KG1 (cell line): Measurements from ENCODE around the gene EXOC4.
"Not testable (repeated sequence)": the region's sequence is repeated elsewhere in the genome, so short reads cannot be mapped to it uniquely, and the experiment has no call there.

Experiments
- DNase-seq: peaks from one replicate; lab custom pipeline; 2025; lab: John Stamatoyannopoulos, UW

EXOC4 gene

GRCh38 chr7:133275446-133276095 is 22.7 kb downstream of the EXOC4 start:
- DNase-seq = no peak

DNA sequence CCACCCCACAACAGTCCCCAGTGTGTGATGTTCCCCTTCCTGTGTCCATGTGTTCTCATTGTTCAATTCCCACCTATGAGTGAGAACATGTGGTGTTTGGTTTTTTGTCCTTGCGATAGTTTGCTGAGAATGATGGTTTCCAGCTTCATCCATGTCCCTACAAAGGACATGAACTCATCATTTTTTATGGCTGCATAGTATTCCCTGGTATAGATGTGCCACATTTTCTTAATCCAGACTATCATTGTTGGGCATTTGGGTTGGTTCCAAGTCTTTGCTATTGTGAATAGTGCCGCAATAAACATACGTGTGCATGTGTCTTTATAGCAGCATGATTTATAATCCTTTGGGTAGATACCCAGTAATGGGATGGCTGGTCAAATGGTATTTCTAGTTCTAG is 26.1 kb downstream of the EXOC4 start:
- not testable (repeated sequence) for DNase-seq

- DNase-seq = no peak
These were observed 29.2 kb downstream of the EXOC4 start for GRCh38 chr7:133282094-133282493.

DNA sequence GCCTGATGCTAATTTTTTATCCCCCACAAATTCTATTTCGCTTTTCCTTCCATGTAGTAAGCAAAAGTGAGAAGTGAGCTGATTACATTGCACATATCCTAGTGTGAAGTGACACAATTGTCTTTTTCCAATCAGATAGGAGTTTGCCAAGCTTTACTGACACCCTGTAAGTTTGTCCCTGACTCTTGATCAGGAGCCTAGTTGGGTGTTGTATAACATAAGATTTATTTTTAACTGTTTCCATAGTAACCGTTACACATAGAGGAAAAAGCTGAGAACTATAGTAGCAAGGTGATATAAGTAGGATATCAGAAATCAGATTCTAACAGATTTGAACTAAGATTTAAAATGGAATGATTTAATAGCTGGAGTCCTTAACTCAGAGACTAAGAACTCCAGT is 31.2 kb downstream of the EXOC4 start:
- no peak for DNase-seq

DNA sequence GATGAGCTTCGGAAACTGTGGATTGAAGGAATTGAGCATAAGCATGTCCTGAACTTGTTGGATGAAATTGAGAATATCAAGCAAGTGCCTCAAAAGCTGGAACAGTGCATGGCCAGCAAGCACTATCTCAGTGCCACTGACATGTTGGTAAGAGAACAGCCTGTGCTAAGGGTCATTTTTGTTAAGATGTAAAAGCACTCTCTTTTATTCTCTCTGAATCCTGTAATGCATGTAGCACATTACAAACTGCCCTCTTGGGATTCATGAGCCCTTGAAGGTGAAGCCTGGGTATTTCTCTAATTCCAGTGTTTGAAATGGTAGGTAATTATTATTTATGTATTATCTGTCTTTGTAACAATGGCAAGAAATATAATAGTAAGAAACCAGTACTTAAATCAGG is 36.1 kb downstream of the EXOC4 start:
- no peak for DNase-seq

GRCh38 chr7:133290041-133290440 is 37.2 kb downstream of the EXOC4 start:
- DNase-seq = no peak

DNA sequence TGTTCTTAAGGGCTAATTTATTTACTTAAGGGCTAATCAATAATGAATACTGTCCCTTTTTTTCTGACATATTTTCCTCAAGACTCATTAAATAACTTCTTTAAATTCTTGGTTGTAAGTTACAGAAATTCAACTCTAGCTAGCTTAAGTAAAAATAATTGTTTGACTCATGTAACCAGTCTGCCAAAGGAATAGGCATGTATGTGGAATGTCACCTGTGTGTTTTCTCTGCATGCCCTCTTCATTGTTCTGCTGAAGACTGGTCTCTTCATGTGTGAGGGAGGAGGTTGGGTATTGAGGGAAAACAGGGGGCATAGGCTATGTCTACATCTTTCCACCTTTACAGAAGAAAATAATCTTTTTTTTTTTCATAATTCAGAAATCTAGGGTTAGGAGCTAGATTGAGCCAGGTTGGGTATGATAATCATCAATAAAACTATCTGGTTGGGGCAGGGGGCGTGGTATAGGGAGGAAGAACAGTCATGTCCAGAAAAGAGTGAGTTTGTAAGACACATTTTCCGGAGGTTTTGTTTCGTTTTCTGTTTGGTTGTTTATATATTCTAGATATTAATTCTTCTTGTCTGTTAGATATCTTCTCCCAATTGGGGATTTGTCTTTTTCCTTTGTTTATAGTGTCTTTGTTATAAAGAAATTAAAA is 37.9 kb downstream of the EXOC4 start:
- no peak for DNase-seq

- no peak for DNase-seq
These were observed 39.8 kb downstream of the EXOC4 start for GRCh38 chr7:133292631-133293030.

- no peak for DNase-seq
These were observed 40.7 kb downstream of the EXOC4 start for GRCh38 chr7:133293384-133294160.

DNA sequence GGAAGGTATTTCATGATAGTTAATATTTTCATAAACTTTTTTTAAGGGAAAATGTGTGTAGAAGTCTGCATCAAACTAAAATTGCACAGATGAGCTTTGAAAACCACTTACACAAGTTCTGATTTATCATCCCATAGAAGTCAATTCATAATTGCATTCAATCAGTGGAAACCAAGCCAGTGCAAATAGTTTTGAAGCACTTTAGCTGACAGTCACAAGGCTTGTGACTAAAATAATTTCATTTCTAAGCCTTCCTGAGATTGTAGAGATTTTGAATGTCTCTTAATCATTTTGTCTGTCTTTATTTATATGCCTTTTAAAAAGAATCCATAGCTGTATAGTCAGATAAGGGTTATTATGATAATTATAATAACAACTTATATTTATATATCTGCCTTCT is 41.4 kb downstream of the EXOC4 start:
- DNase-seq = no peak

DNA sequence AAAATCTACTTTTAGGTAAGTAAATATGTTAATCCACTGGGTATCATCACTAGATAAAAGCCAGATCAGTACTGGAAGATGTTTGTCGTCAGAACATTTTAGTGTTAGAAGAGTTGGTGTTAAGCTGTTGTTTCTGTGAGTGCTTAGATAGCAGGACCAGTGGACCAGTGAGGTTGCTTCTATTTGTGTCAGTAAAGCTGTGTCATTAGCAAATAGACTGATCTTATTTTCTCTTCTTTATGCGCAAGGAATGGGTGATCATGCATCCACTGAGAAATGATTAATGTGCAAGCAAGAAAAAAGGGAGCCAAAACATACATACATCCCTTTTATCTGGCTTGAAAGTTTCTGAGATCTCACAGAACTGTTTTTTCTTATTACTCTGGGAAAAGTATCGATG is 42.6 kb downstream of the EXOC4 start:
- no peak for DNase-seq

- no peak for DNase-seq
These were observed 44.2 kb downstream of the EXOC4 start for GRCh38 chr7:133297093-133297492.

- no peak for DNase-seq
These were observed 45.2 kb downstream of the EXOC4 start for GRCh38 chr7:133298080-133298479.

DNA sequence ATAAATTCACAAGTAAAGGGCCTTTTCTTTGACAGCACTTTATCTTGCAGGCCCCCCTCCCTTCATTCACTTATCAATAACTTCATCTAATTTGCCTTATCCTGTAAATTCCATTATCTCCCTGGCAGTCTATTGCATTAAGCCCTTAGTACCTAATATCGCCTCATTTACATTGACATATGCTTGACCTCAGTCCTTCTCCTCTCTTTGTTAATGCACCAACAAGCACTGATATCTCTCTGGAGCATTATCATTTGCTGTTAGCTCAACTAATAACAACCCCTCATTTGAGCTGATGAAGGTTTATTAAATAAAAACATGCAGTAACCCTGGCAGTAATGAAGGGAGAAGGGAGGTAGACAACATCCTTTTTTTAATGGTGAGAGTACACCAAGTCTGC is 46.8 kb downstream of the EXOC4 start:
- DNase-seq = no peak

- no peak for DNase-seq
These were observed 47.2 kb downstream of the EXOC4 start for GRCh38 chr7:133300088-133300487.

- no peak for DNase-seq
These were observed 47.9 kb downstream of the EXOC4 start for GRCh38 chr7:133300811-133301210.

DNA sequence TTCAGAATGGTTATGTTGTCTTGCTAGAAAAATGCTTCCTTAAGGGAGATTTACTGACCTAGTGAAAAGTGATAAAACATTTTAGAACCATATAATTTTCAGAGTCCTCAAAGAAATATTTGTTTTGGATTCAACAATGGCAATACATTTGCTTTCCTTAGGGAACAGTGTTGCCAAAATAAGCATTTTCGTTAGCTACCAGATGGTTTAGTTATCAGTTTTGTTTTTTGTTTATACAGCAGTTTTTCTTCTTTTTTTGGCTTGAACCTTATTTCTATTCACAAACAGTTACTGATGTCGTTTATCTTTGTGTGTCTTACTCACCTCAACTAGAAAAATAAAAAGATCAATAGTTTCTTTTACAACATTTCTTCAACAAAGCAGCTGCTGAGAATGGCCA is 48.6 kb downstream of the EXOC4 start:
- no peak for DNase-seq

DNA sequence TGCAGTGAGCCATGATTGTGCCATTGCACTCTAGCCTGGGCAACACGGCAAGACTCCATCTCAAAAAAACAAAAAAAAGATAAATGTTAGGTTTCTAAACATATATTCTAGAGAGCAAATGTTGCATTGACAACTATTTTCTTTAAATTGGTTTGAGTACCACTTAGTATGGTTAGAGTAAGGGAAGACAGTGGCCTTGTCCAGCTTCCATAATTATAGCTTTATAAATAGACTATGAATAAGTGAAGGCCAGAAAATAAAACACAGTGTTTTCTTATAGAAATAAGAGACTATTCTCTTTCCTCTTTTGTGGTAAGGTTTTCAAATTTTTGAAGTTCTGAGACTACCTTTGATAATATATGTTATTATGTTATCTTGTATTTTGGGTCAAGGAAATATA is 50.5 kb downstream of the EXOC4 start:
- no peak for DNase-seq

DNA sequence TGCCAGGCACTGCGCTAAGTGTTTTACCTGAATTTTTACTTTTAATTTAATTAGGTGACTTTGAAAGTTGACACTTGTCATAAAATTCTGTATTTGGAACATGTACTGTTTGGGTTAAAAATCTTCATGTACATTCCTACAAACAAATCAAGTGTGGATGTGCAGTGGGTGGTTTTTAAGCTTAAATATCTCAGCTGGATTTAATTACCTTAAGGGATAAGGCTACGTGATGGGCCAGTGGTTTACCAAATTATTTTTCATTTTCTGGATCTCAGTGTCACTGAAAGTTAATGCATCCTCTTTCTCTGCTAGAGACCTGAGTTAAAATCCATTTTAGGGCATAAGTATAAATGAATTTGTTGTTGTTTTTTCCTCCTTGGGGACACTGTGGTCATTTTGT is 51.1 kb downstream of the EXOC4 start:
- DNase-seq = no peak

GRCh38 chr7:133309333-133309732 is 56.5 kb downstream of the EXOC4 start:
- no peak for DNase-seq

GRCh38 chr7:133310232-133310862 is 57.5 kb downstream of the EXOC4 start:
- no peak for DNase-seq

- no peak for DNase-seq
These were observed 60.7 kb downstream of the EXOC4 start for GRCh38 chr7:133313575-133313974.

DNA sequence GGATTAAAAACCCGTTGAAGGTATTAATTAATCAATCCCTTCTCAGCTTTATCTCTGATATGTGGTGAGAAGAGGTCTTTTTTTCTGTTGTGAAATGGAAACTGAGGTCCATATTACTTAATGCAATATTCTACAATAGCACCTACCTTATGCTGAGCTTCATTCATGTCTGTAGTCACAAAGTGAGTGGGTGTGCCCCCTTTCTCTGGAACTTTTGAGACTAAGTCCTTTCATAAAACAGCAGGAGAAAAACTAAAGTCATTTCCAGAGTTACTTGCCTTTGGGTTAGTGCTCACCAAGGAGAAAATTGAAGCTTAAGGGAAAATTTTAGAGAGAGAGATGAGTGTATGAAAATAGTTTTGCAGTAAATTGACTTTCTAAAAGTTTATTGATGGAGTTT is 61.2 kb downstream of the EXOC4 start:
- no peak for DNase-seq
